Stimulated activated naive CD8-positive, alpha-beta T cell treated with anti-CD3 and anti-CD28 coated beads, Interleukin-15, Interleukin-2, amounts not matched to agents 100 U/mL and 50 U/mL, for 24 hours (primary cell): ENCODE results near the gene DTX3L.

Source experiments
- ATAC-seq: fragments of 150-1000 bp; cut with Tn5 transposase; one replicate; pipeline ENCODE4 v1.10.0; 2021
- DNase-seq: peaks from one replicate; pipeline ENCODE4 v3.0.0; 2021

The DTX3L gene

GRCh38 chr3:122564155-122564912 is at the start of gene DTX3L, which contains the start of gene PARP9:
Gene DTX3L (plus strand): TSS chr3:122564338. CDS start chr3:122564427, 89 bp downstream.
Gene PARP9 (minus strand): TSS chr3:122564300. CDS start chr3:122559620, 4,680 bp downstream.
- ATAC-seq (peak; percentile 88), DNase-seq (peak; percentile 81)

- no peak for ATAC-seq
- no peak for DNase-seq
Observed at GRCh38 chr3:122515020-122515468, 49.1 kb upstream of the DTX3L start.

- no peak for DNase-seq
- no peak for ATAC-seq
Observed at GRCh38 chr3:122515870-122516269, 48.3 kb upstream of the DTX3L start.

GRCh38 chr3:122516846-122517360 is 47.2 kb upstream of the DTX3L start:
- ATAC-seq (no peak), DNase-seq (no peak)

GRCh38 chr3:122519693-122520092 is 44.4 kb upstream of the DTX3L start:
- no peak for DNase-seq
- ATAC-seq: no peak

GRCh38 chr3:122520861-122521260 is 43.3 kb upstream of the DTX3L start:
- no peak for DNase-seq
- no peak for ATAC-seq

- no peak for ATAC-seq
Observed at GRCh38 chr3:122523317-122523716, 40.8 kb upstream of the DTX3L start.

GRCh38 chr3:122530164-122530563 is 34.0 kb upstream of the DTX3L start:
- DNase-seq (no peak), ATAC-seq (no peak)

More at GRCh38 chr3:122523317-122523716, 40.8 kb upstream of the DTX3L start:
- no peak for DNase-seq

GRCh38 chr3:122533480-122533879 is 30.7 kb upstream of the DTX3L start:
- DNase-seq (no peak), ATAC-seq (no peak)

GRCh38 chr3:122533931-122534334 is 30.2 kb upstream of the DTX3L start:
- ATAC-seq: peak; percentile 100

GRCh38 chr3:122535964-122536631 is 28.0 kb upstream of the DTX3L start:
- no peak for ATAC-seq
- no peak for DNase-seq

More at GRCh38 chr3:122533931-122534334, 30.2 kb upstream of the DTX3L start:
- peak; percentile 46 for DNase-seq

- DNase-seq (no peak), ATAC-seq (no peak)
Observed at GRCh38 chr3:122536632-122537001, 27.5 kb upstream of the DTX3L start.

- ATAC-seq: no peak
Observed at GRCh38 chr3:122538956-122539490, 25.1 kb upstream of the DTX3L start.

GRCh38 chr3:122546151-122546550 is 18.0 kb upstream of the DTX3L start:
- no peak for DNase-seq
- ATAC-seq: no peak

More at GRCh38 chr3:122538956-122539490, 25.1 kb upstream of the DTX3L start:
- no peak for DNase-seq

- no peak for DNase-seq
- ATAC-seq: no peak
Observed at GRCh38 chr3:122548076-122548475, 16.1 kb upstream of the DTX3L start.

- DNase-seq: no peak
- no peak for ATAC-seq
Observed at GRCh38 chr3:122548619-122549018, 15.5 kb upstream of the DTX3L start.

GRCh38 chr3:122553171-122553570 is 11.0 kb upstream of the DTX3L start:
- ATAC-seq (no peak), DNase-seq (no peak)

- no peak for DNase-seq
Observed at GRCh38 chr3:122555275-122556071, 8.7 kb upstream of the DTX3L start.

GRCh38 chr3:122557356-122557755 is 6.8 kb upstream of the DTX3L start:
- ATAC-seq (no peak), DNase-seq (no peak)

More at GRCh38 chr3:122555275-122556071, 8.7 kb upstream of the DTX3L start:
- ATAC-seq: no peak

GRCh38 chr3:122558605-122559004 is 5.5 kb upstream of the DTX3L start:
- ATAC-seq (no peak), DNase-seq (no peak)

GRCh38 chr3:122559906-122560305 is 4.2 kb upstream of the DTX3L start:
- no peak for ATAC-seq
- DNase-seq: no peak

- ATAC-seq (peak; percentile 35), DNase-seq (peak; percentile 55)
Observed at GRCh38 chr3:122560680-122561079, 3.5 kb upstream of the DTX3L start.
